ENCODE data around the gene PITPNM1. TPM values are rescaled to one million over a fixed set of nuclear protein-coding genes. Genes with fewer than 3 reads are reported as not detected.

Gene PITPNM1
- total RNA-seq, 6 experiments from 2014 or later: 8.6 to 21.3 (median 15.0) TPM

GRCh38 chr11:67458266-67458665 lies 46.9 kb downstream of the PITPNM1 start:
- Histone ChIP-seq H3K4me3 (no peak overlapping the region), H3K9me3 (no peaks in the 10 kb centered on the region), H3K36me3 (no peaks in the 10 kb centered on the region), H3K4me1 (no peaks in the 10 kb centered on the region), H3K27me3 (no peaks in the 10 kb centered on the region), H3K27ac (no peak overlapping the region)
- WGBS (ENCODE audit: insufficient coverage, low coverage, low lambda C conversion rate, missing lambda C conversion rate): 100% methylated on average over 1 of the region's 19 CpGs
- no peak for DNase-seq
- TF ChIP-seq CTCF (IDR thresholded peaks at IDR 0.05) (no peak), POLR2A (IDR thresholded peaks at IDR 0.05) (no peak)
- ATAC-seq: no peak
- intact Hi-C loops (cut with DNase I): no loop called here

- no peaks in the 10 kb centered on the region for H3K9me3 ChIP-seq
- intact Hi-C loops (cut with DNase I): no loop called here
- WGBS (ENCODE audit: insufficient coverage, low coverage, low lambda C conversion rate, missing lambda C conversion rate): no CpG with 5 or more reads among the region's 12 CpGs
- no peak for DNase-seq
- H3K27me3 ChIP-seq: no peaks in the 10 kb centered on the region
- no peaks in the 10 kb centered on the region for H3K4me1 ChIP-seq
- no peak overlapping the region for H3K4me3 ChIP-seq
- H3K36me3 ChIP-seq: no peaks in the 10 kb centered on the region
- ATAC-seq: no peak
- no peak overlapping the region for H3K27ac ChIP-seq
- no peak for TF ChIP-seq CTCF (IDR thresholded peaks at IDR 0.05)
- no peak for TF ChIP-seq POLR2A (IDR thresholded peaks at IDR 0.05)
Measured at GRCh38 chr11:67457453-67457852, 47.7 kb downstream of the PITPNM1 start.

GRCh38 chr11:67456068-67456705 lies 49.0 kb downstream of the PITPNM1 start:
- intact Hi-C loops (cut with DNase I): no loop called here
- H3K27me3 ChIP-seq: no peaks in the 10 kb centered on the region
- H3K4me1 ChIP-seq: no peaks in the 10 kb centered on the region
- H3K36me3 ChIP-seq: no peaks in the 10 kb centered on the region
- TF ChIP-seq POLR2A (IDR thresholded peaks at IDR 0.05): no peak
- no peak for TF ChIP-seq CTCF (IDR thresholded peaks at IDR 0.05)
- no peak for ATAC-seq
- no peak for DNase-seq
- no peak overlapping the region for H3K27ac ChIP-seq
- no peak overlapping the region for H3K4me3 ChIP-seq
- WGBS (ENCODE audit: insufficient coverage, low coverage, low lambda C conversion rate, missing lambda C conversion rate): no CpG with 5 or more reads among the region's 25 CpGs
- H3K9me3 ChIP-seq: no peaks in the 10 kb centered on the region

GRCh38 chr11:67455054-67455453 lies 50.1 kb downstream of the PITPNM1 start, which contains the start of gene CABP4:
CABP4 (plus strand) TSS chr11:67455354; CDS start chr11:67455424, 70 bp downstream.
- Histone ChIP-seq H3K36me3 (no peaks in the 10 kb centered on the region), H3K4me3 (no peak within 1 kb of the TSS), H3K27ac (no peak within 1 kb of the TSS), H3K27me3 (no peaks in the 10 kb centered on the region), H3K9me3 (no peaks in the 10 kb centered on the region), H3K4me1 (no peaks in the 10 kb centered on the region)
- DNase-seq: no peak
- ATAC-seq: no peak
- WGBS (ENCODE audit: insufficient coverage, low coverage, low lambda C conversion rate, missing lambda C conversion rate): no CpG with 5 or more reads among the region's 3 CpGs
- intact Hi-C loops (cut with DNase I): no loop called here
- no peak for TF ChIP-seq CTCF (IDR thresholded peaks at IDR 0.05)
- no peak for TF ChIP-seq POLR2A (IDR thresholded peaks at IDR 0.05)
